ENCODE results near the gene IL2RA. TPM values are rescaled to one million over a fixed set of nuclear protein-coding genes. Genes with fewer than 3 reads are reported as not detected.

Gene IL2RA
- total and polyA plus RNA-seq, 3 donors from 2014 or later = 0.62 to 1.0 TPM; not detected in 1

DNA sequence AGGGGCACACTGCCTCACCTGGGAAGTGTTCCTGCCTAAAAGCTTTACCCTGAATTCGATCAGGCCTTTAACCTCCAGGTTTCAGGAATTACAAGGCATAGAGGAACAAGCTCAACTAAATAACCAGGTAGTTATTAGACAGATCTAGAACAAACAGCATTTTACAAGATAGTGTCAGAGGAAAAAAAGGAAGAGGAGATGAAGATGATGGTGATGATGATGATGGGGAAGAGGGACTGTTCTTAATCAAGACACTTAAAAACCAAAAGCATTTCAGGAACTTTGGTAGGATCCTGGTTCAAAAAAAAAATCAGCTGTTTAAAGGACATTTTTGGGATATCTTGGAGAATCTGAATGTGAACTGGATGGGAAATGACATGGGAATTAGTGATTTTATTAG, 38.2 kb upstream of the IL2RA start:
- H3K36me3 ChIP-seq (ENCODE audit: low read depth, missing control alignments) = no peaks in the 10 kb centered on the region
- H3K9me3 ChIP-seq = no peaks in the 10 kb centered on the region
- TF ChIP-seq POLR2A (IDR thresholded peaks at IDR 0.05) (no peak), CTCF (IDR thresholded peaks at IDR 0.05) (no peak)
- H3K4me3 ChIP-seq = no peak overlapping the region
- no peak overlapping the region for H3K27ac ChIP-seq
- H3K4me1 ChIP-seq = peaks cover 10% of the 10 kb centered on the region
- 72 to 92% methylated on average over 1 of the region's 1 CpG for whole genome bisulfite sequencing, 2 donors
- intact Hi-C loops (cut with DNase I; ENCODE audit: low total_unique reads) = no loop called here
- H3K27me3 ChIP-seq = no peaks in the 10 kb centered on the region
- DNase-seq = no peak

GRCh38 chr10:6098156-6098555, 36.0 kb upstream of the IL2RA start:
- Histone ChIP-seq H3K36me3 (ENCODE audit: low read depth, missing control alignments) (no peaks in the 10 kb centered on the region), H3K9me3 (no peaks in the 10 kb centered on the region), H3K4me3 (no peak overlapping the region), H3K4me1 (peaks cover 10% of the 10 kb centered on the region), H3K27ac (no peak overlapping the region), H3K27me3 (no peaks in the 10 kb centered on the region)
- intact Hi-C loops (cut with DNase I; ENCODE audit: low total_unique reads) = no loop called here
- TF ChIP-seq POLR2A (IDR thresholded peaks at IDR 0.05) (no peak), CTCF (IDR thresholded peaks at IDR 0.05) (no peak)
- 89 to 90% methylated on average over 7 of the region's 7 CpGs for WGBS, 2 donors
- no peak for DNase-seq

DNA sequence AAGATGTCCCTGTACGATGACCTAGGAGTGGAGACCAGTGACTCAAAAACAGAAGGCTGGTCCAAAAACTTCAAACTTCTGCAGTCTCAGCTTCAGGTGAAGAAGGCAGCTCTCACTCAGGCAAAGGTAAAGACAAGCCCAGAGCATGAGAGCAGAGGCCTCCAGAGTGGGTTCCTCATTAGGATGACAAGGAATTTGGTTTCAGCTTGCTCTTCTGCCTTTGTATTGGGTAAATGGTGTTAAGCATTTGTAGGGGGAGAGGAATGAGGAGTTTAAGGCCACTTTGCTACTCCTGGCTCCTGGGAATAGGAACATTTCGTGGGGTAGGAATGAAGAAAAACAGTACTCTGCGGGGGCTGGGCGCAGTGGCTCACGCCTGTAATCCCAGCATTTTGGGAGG, 34.9 kb upstream of the IL2RA start:
- Histone ChIP-seq H3K9me3 (no peaks in the 10 kb centered on the region), H3K36me3 (ENCODE audit: low read depth, missing control alignments) (no peaks in the 10 kb centered on the region), H3K27me3 (no peaks in the 10 kb centered on the region), H3K4me3 (no peak overlapping the region), H3K27ac (no peak overlapping the region), H3K4me1 (peaks cover 10% of the 10 kb centered on the region)
- intact Hi-C loops (cut with DNase I; ENCODE audit: low total_unique reads) = no loop called here
- 88 to 99% methylated on average over 5 of the region's 5 CpGs for WGBS, 2 donors
- no peak for TF ChIP-seq CTCF (IDR thresholded peaks at IDR 0.05)
- no peak for TF ChIP-seq POLR2A (IDR thresholded peaks at IDR 0.05)
- no peak for DNase-seq

GRCh38 chr10:6095810-6096570, 33.8 kb upstream of the IL2RA start:
- TF ChIP-seq POLR2A (IDR thresholded peaks at IDR 0.05) = no peak
- TF ChIP-seq CTCF (IDR thresholded peaks at IDR 0.05) = no peak
- DNase-seq = no peak
- Histone ChIP-seq H3K27me3 (no peaks in the 10 kb centered on the region), H3K4me3 (no peak overlapping the region), H3K36me3 (ENCODE audit: low read depth, missing control alignments) (no peaks in the 10 kb centered on the region), H3K9me3 (no peaks in the 10 kb centered on the region), H3K27ac (no peak overlapping the region), H3K4me1 (peaks cover 19% of the 10 kb centered on the region)
- WGBS, 2 donors = 71 to 77% methylated on average over 12 of the region's 12 CpGs
- intact Hi-C loops (cut with DNase I; ENCODE audit: low total_unique reads) = no loop called here

GRCh38 chr10:6092731-6093130, 30.6 kb upstream of the IL2RA start:
- no peak overlapping the region for H3K27ac ChIP-seq
- no peak for DNase-seq
- no peak overlapping the region for H3K4me3 ChIP-seq
- H3K4me1 ChIP-seq = peaks cover 30% of the 10 kb centered on the region
- 76% methylated on average over 2 of the region's 2 CpGs for WGBS, 2 donors
- H3K9me3 ChIP-seq = no peaks in the 10 kb centered on the region
- intact Hi-C loops (cut with DNase I; ENCODE audit: low total_unique reads) = no loop called here
- no peaks in the 10 kb centered on the region for H3K36me3 ChIP-seq (ENCODE audit: low read depth, missing control alignments)
- H3K27me3 ChIP-seq = no peaks in the 10 kb centered on the region
- TF ChIP-seq CTCF (IDR thresholded peaks at IDR 0.05) = no peak

Measured in testis (tissue), 3 donors.